Measurements from ENCODE around the gene PRRC2B.
"Not testable (repeated sequence)": the region's sequence is repeated elsewhere in the genome, so short reads cannot be mapped to it uniquely, and the experiment has no call there.

The PRRC2B gene

DNA sequence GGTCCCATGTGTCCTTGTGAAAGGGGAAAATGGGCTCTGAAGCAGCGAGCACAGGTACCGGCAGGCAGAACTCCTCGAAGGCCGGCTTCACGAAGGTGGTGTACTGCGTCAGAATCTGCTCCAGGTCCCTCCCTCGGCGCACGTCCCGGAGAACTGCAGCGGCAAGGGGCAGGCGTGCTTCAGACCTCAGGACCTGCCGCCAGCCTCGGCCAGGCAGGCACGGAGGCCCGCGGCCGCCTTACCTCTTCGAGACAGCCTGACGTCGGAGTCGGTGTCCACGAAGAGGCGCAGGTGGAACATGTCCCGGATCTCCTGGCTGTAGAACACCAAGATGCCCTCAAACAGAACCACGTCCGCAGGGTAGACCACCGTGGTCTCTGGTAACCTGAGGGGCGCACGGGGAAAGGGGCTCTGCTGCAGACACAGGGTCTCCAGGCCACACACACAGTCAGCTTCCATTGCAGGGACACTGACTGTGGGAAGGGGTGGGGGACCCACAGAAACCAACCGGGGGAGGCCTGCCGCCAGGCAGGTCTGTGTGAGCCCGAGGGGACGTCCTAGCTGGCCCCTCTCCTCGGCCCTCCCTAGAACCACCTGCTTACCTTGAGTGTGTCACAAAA, 135.1 kb downstream of the PRRC2B start:
- no peak for DNase-seq
- no peak for TF ChIP-seq POLR2A (IDR thresholded peaks at IDR 0.05; ENCODE audit: low read length)
- no peak for TF ChIP-seq GATA1 (IDR thresholded peaks at IDR 0.05; ENCODE audit: low read depth, low read length)

DNA sequence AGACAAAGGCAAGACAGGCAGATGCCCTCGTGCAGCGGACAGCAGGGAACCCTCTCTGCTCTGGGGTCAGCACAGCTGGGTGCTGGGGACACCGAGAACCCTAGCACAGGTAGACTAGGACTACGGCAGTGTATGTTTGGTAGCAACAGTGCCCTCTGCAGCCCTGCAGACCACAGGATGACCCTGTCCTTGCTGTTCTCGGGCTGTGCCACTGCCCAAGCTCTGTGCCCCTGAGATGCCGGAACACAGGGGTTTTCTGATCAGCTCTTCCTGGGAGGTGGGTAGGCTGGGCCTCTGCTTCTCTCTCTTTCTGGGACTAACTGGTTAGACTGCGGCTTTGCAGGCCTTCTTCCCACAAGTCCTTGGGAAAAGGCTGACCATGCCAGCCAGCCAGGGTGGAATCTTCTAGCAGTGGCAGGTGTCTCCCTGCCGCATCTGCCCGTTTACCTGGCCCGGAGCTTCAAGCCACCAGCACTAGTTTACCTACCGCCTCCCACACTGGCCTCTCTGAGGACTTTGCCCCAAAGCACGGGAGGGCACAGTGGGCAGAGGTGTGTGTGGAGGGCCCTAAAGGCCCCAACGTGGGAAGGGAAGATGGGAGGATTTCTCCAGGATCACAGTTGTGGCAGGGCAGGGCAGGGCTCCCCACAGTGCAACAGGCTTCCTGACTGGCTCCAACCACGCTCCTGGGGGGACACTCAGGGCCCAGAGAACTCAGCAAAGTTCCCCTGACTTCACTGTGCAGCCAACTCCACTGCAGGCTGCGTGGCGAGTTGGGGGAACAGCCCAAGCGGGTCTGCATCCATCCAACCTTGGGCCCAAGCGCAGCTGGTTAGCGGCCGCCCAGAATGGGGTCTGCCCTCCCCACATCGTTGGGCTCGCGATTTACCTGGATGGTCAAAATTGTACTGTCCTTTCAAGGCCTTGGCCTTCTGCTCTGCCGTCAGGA, 136.0 kb downstream of the PRRC2B start:
- DNase-seq, result no peak
- TF ChIP-seq GATA1 (IDR thresholded peaks at IDR 0.05; ENCODE audit: low read depth, low read length) (no peak), POLR2A (IDR thresholded peaks at IDR 0.05; ENCODE audit: low read length) (no peak)

DNA sequence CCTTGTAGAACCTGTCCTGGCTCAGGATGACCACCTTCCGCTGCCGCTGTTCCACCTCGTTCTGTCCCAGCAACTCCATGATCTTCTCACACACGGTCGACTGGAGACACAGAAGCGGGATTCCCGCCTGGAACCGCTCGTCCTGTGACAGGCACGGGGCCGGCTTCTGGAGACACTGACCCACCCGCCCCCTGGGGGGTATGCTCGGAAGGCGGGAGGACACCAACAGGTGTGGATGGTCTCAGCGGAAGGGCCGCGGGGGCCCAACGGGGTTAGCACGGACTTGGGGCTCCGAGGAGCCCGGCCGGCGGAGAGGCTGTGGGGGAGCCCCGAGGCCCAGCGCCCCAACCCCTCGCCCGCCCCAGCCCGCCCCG, 136.6 kb downstream of the PRRC2B start:
- DNase-seq, result peak; percentile 44 to 59
- TF ChIP-seq GATA1 (IDR thresholded peaks at IDR 0.05; ENCODE audit: low read depth, low read length), result no peak
- TF ChIP-seq POLR2A (IDR thresholded peaks at IDR 0.05; ENCODE audit: low read length), result no peak

DNA sequence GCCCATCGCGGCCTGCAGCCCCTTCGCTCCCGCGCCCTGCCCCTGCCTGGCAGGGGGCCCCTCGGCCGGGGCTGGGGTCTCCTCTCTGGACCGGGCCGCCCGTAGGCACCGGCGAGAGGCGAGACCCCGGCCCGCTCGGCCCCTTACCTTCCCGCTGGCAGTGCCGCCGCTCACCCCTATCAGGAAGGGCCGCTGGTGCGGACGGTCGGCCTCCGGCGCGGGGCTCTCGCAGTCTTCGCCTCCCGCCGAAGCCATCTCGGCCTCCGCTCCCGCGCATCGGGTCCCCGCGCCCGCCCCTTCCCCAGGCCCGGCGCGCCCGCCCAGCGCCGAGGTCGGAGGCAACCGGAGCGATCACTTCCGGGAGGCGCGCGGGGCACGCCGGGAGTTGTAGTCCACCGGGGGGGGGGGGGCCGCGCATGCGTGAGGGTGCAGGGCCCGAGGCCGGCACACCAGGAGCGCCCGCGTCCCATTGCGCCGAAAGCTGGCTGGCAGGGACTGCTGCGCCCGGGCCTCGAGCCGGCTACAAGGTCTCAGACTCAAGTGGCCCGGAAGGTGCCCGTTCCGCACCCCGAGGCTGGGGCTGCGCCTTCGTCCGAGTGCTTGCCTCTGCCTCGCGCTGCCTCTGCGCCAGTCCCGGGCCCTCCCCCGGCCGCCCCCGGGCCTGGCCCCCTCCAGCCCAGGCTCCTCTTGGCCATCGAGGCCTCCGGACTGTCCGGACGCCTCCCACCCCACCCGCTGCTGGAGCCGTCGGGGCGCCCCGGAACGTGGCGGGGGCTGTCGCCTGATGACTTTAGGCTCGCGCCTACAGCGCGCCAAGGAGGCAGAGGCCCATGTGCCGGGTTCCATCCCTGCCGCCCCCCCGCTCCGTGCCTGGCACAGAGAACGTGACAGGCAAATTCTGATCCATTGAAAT, 137.3 kb downstream of the PRRC2B start, which contains the start of gene UCK1:
UCK1 (minus strand) TSS at position 344 of the 913 bp plus-strand sequence; CDS start at position 255, 89 bp downstream.
- TF ChIP-seq GATA1 (IDR thresholded peaks at IDR 0.05; ENCODE audit: low read depth, low read length) (no peak), POLR2A (IDR thresholded peaks at IDR 0.05; ENCODE audit: low read length) (peak; percentile 37)
- DNase-seq, result peak; percentile 88 to 92

DNA sequence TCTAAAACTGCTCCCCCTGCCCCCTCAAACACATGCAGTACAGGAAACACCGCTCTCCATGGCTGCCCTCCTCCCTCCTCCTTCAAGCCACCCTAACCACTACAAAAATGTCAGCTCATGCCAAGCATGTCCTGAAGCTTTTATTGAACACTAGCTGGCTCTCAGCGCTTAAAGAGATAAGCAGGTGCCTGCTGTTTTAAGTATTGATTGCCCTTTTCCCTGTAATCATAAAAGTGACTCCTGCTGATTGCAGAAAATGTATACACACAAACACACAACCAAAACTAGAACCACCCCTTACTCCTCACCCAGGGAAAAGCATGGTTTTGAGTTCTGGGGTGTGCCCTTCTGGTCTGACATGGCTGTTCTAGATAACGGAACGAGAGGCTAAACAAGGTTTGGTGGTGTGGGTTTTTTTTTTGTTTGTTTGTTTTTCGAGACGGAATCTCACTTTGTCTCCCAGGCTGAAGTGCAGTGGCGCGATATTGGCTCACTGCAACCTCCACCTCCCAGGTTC, 140.9 kb downstream of the PRRC2B start:
- peak; percentile 52 to 81 for DNase-seq

DNA sequence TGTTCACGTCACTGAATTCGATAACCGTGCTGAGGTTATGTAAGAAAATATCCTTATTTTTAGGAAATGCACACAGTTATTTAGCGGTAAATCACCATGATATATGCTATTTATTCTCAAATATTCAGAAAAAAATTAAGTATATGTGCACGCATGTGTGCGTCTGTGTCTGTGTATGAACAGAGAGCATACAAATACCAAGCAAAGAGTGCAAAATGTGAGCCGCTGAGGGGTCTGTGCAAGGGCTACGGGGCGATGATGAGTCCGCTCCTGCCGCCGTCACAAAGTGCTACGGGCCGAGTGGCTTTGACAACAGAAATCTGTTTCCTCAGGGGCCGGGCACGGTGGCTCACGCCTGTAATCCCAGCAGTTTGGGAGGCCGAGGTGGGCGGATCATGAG, 144.1 kb downstream of the PRRC2B start:
- no peak for TF ChIP-seq GATA1 (IDR thresholded peaks at IDR 0.05; ENCODE audit: low read depth, low read length)
- no peak for TF ChIP-seq POLR2A (IDR thresholded peaks at IDR 0.05; ENCODE audit: low read length)
- DNase-seq, result no peak

More for the DNA sequence above, 140.9 kb downstream of the PRRC2B start:
- TF ChIP-seq GATA1 (IDR thresholded peaks at IDR 0.05; ENCODE audit: low read depth, low read length) (no peak), POLR2A (IDR thresholded peaks at IDR 0.05; ENCODE audit: low read length) (no peak)

DNA sequence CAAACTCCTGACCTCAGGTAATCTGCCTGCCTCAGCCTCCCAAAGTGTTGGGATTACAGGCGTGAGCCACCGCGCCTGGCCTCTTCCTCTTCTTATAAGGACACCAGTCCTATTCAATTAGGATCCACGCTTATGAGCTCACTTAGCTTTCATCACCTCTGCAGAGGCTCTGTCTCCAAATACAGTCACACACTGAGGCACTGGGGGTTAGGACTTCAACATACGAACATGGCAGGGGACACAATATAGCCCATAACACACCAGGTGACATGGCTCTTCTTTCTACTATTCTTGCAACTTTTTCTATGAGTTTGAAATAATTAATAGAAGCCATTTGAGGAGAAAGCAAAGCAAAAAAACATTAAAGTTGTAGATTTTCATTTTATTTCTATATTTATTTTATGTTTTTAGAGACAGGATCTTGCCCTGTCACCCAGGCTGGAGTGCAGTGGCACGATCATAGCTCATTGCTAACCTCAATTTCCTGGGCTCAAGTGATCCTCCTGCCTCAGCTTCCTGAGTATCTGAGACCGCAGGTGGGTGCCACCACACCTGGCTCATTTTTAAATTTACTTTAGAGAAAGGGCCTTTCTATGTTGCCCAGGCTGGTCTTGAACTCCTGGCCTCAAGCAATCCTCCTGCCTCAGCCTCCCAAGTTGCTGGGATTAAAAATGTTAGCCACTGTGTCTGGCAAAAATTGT, 145.5 kb downstream of the PRRC2B start:
- DNase-seq, result no peak
- TF ChIP-seq POLR2A (IDR thresholded peaks at IDR 0.05; ENCODE audit: low read length) (no peak), GATA1 (IDR thresholded peaks at IDR 0.05; ENCODE audit: low read depth, low read length) (no peak)

DNA sequence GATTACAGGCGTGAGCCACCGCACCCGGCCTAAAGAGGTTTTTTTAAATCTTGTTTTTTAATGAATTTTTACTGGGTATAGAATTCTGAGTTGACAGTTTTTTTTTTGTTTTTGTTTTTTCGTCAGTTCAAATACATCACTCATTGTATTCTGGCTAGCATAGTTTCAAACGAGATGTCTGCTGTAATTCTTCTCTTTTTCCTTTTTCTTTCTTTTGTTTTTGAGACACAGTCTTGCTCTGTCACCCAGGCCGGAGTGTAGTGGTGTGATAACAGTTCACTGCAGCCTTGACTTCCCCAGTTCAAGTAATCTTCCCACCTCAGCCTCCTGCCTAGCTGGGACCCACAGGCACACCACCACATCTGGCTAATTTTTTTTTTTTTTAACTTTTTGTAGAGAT, 149.3 kb downstream of the PRRC2B start:
- DNase-seq, result no peak
- TF ChIP-seq GATA1 (IDR thresholded peaks at IDR 0.05; ENCODE audit: low read depth, low read length) (no peak), POLR2A (IDR thresholded peaks at IDR 0.05; ENCODE audit: low read length) (no peak)

DNA sequence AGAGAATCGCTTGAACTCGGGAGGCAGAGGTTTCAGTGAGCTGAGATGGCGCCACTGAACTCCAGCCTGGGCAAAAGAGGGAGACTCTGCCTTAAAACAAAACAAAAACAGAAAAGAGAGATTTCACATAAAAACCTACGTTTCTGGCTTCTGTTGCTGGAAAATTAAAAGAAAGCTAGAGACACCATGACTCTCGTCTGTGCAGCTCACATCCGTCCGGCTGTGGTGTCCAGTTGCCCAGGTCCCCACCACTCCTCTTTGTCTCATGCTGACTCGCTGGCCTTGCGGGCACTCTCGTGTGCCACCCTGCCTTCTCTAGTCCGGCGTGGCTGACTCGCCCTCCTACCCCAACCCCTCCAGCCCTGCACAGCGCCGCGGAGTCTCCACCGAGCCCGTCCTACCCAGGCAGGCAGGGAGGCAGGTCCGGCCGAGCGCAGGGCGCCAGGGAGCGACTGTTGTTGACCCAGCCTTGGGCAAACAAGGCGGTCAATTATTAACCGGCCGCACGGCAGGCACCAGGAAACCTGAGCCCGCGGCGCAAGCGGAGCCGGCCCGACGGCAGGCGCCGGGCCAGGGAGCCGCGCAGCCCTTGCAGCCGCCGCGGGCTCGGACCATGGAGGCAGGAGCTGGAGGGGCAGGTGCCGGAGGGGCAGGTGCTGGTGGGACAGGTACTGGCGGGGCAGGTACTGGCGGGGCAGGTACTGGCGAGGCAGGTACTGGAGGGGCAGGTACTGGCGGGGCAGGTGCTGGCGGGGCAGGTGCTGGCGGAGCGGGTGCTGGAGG, 151.3 kb downstream of the PRRC2B start, which contains the start of gene PRRT1B:
PRRT1B (plus strand) TSS at position 521 of the 783 bp plus-strand sequence; CDS start at position 614, 93 bp downstream.
- DNase-seq, result no peak
- TF ChIP-seq GATA1 (IDR thresholded peaks at IDR 0.05; ENCODE audit: low read depth, low read length) (no peak), POLR2A (IDR thresholded peaks at IDR 0.05; ENCODE audit: low read length) (no peak)

DNA sequence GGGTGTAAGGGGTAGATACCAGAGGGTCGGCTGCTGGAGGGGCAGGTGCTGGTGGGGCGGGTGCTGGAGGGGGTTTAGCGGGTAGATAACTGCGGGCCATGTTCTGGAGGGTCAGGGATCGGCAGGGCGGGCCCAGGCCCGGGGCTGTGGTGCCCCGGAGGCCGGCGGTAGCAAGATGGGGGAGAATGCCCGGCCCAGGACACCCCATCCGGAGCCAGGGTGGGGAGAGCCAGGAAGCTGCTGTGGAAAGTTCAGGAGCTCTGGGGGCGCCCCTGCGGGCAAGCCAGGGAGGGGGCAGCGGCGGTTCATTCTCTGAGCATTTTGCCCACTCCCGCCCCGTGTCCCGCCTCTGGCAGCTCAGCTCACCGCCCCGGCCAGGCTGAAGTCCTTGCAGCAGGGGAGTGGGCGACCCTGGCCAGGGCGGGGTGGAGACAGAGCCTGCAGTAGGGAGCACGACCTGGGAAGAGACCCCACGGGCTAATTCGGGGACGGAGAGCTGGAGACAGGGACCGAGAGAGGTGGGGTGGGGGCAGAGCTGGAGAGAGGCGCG, 152.0 kb downstream of the PRRC2B start:
- no peak for TF ChIP-seq POLR2A (IDR thresholded peaks at IDR 0.05; ENCODE audit: low read length)
- TF ChIP-seq GATA1 (IDR thresholded peaks at IDR 0.05; ENCODE audit: low read depth, low read length), result no peak
- no peak for DNase-seq

DNA sequence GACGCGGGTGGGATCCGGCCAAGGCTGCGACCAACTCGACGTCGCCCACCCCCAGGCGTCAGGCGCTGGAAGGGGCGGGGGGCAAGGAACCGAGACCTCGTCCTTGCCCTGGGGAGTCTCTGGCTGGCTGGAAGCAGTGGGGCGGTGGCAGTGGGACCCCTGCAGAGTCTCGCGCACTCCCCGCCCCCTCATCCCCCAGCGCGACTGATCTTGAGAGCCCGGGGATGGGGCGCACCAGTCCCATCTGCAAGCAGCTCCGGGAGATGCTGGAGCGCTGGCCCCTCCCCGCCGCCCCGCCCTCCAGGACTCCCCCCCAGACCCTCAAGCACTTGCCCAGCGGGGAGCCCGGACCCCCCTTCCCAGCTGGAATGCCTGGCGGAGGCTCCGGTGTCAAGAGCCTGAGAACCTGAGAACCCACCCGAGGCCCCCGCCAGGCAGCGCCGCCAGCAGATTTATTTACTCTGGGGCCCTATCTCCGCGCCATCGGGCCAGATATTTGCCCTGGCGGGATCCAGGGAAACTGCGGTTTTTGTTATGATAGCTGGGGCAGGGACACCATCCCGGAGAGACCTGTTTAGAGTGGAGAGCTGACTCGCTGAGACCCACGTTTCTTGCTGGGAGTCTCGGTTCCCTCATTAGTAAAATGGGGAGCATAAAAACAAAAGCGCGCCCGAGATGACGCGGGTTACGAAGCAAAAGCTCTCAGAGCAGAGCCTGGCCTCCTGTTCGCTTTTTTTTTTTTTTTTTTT, 152.6 kb downstream of the PRRC2B start:
- TF ChIP-seq POLR2A (IDR thresholded peaks at IDR 0.05; ENCODE audit: low read length) (no peak), GATA1 (IDR thresholded peaks at IDR 0.05; ENCODE audit: low read depth, low read length) (no peak)
- no peak for DNase-seq

DNA sequence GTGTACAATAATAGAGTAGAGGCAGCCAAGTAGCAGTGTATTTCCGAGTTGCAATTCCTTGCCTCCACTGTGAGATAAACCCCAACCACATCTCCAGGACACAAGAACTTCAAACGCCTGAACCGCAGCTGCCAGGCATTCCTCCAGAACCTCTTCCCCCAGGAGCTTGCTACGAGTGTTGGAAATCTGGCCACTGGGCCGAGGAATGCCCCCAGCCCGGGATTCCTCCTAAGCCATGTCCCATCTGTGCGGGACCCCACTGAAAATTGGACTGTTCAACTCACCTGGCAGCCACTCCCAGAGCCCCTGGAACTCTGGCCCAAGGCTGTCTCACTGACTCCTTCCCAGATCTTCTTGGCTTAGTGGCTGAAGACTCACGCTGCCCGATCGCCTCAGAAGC, 155.3 kb downstream of the PRRC2B start:
- not testable (repeated sequence) for DNase-seq

All from erythroblast (primary cell).